HepG2 (cell line): ENCODE data around the gene KCNK15. TPM values are rescaled to one million over a fixed set of nuclear protein-coding genes. Genes with fewer than 3 reads are reported as not detected.

Experiments
- ATAC-seq: fragments of 200-7000 bp; cut with Tn5 transposase; 3 replicates; pipeline ENCODE4 v1.9.1; 2020; ENCODE audit warnings: mild to moderate bottlenecking, moderate library complexity
- BruUV-seq: library from RNA; stranded (reverse); fragments of 400-500 nt; replicated peaks from 2 replicates; lab custom pipeline; 2021; lab: Mats Ljungman, UMichigan
- CTCF ChIA-PET: fragments of 300-600 bp; formaldehyde crosslinking; extraction: SDS; loops from one replicate; lab custom pipeline; 2021; ENCODE audit warnings: low total read pairs, inconsistent platforms, low intra/inter-chr PET ratio; lab: Yijun Ruan, JAX
- POLR2A ChIA-PET: fragments of 350-600 bp; sonication (Branson Sonifier 250); formaldehyde crosslinking; loops from one replicate; lab custom pipeline; 2020; ENCODE audit warnings: antibody characterized with exemption, inconsistent platforms; lab: Yijun Ruan, JAX
- DNase-seq: peaks from one replicate; pipeline ENCODE4 v3.0.0-alpha.2; 2015; ENCODE audit warnings: low spot score
- FAIRE-seq: peaks from 3 replicates; lab custom pipeline; 2011; peaks lifted over from hg19 to GRCh38; lab: Jason Lieb, UNC
- H2AFZ ChIP-seq: one replicate; pipeline ENCODE4 v1.6.1; 2011; ENCODE audit warnings: low read length, inconsistent platforms
- H3K27ac ChIP-seq: fragments of 300-600 bp; 3 replicates; pipeline ENCODE4 v1.8.0; 2011; ENCODE audit warnings: mixed run types, mild to moderate bottlenecking, mixed read lengths, low read length, inconsistent platforms; ENCODE audit not compliant: insufficient read depth; ENCODE audit errors: extremely low read length
- H3K27me3 ChIP-seq, 2 experiments: fragments of 200-600 bp in 1 of 2; 2 replicates in 1 of 2; 3 replicates in 1 of 2; pipeline versions ENCODE4 v1.6.0 to v1.8.0; 2011; ENCODE audit warnings: low read length in 2 of 2, mild to moderate bottlenecking in 2 of 2, moderate library complexity in 2 of 2, inconsistent platforms in 1 of 2; ENCODE audit not compliant: insufficient read depth in 2 of 2, control insufficient read depth in 1 of 2
- H3K36me3 ChIP-seq, 2 experiments: fragments of 200-600 bp in 1 of 2; replicated peaks in 1 of 2; 2 replicates in 1 of 2; 3 replicates in 1 of 2; pipeline versions ENCODE4 v1.5.1 to v1.8.0; 2011; ENCODE audit warnings: low read length in 2 of 2, inconsistent platforms in 1 of 2; ENCODE audit not compliant: insufficient read depth in 2 of 2, control insufficient read depth in 1 of 2
- H3K4me1 ChIP-seq: 2 replicates; pipeline ENCODE4 v1.5.1; 2012; ENCODE audit warnings: low read length, inconsistent platforms; ENCODE audit not compliant: insufficient read depth
- H3K4me2 ChIP-seq: 2 replicates; pipeline ENCODE4 v1.6.0; 2011; ENCODE audit warnings: low read depth, low read length, inconsistent platforms
- H3K4me3 ChIP-seq, 3 experiments: fragments of 200-600 bp in 1 of 3; sonication (generic), shearing (Covaris generic) in 1 of 3; replicated peaks in 1 of 3; 2 replicates each; pipeline ENCODE4 v1.5.1; 2011 to 2016; ENCODE audit warnings: low read length in 3 of 3, inconsistent platforms in 2 of 3, low read depth in 2 of 3, mild to moderate bottlenecking in 2 of 3, control low read depth in 1 of 3, mixed read lengths in 1 of 3; ENCODE audit not compliant: insufficient read depth in 1 of 3
- H3K79me2 ChIP-seq: one replicate; pipeline ENCODE4 v1.6.1; 2011; ENCODE audit warnings: low read length, inconsistent platforms; ENCODE audit not compliant: insufficient read depth
- H3K9ac ChIP-seq: 2 replicates; pipeline ENCODE4 v1.6.0; 2011; ENCODE audit warnings: mild to moderate bottlenecking, low read depth, low read length, inconsistent platforms; ENCODE audit not compliant: insufficient read depth
- H3K9me3 ChIP-seq: 2 replicates; pipeline ENCODE4 v1.5.1; 2012; ENCODE audit warnings: mild to moderate bottlenecking, low read length
- H4K20me1 ChIP-seq: 2 replicates; pipeline ENCODE4 v1.6.0; 2011; ENCODE audit warnings: inconsistent platforms, mild to moderate bottlenecking, low read length, moderate library complexity; ENCODE audit not compliant: insufficient read depth
- ADNP ChIP-seq: sonication (generic); formaldehyde crosslinking; IDR thresholded peaks from 2 replicates; pipeline ENCODE4 v1.4.0; 2020; ENCODE audit warnings: missing genetic modification reagents
- MTA1 ChIP-seq: sonication (generic); formaldehyde crosslinking; IDR thresholded peaks from 2 replicates; pipeline ENCODE4 v1.4.0; 2020; ENCODE audit warnings: missing genetic modification reagents, mild to moderate bottlenecking, borderline replicate concordance
- PHF20 ChIP-seq: sonication (generic); formaldehyde crosslinking; IDR thresholded peaks from 2 replicates; pipeline ENCODE4 v1.5.0; 2020; ENCODE audit warnings: mild to moderate bottlenecking, missing genetic modification reagents
- REXO4 ChIP-seq: sonication (generic); formaldehyde crosslinking; IDR thresholded peaks from 2 replicates; pipeline ENCODE4 v1.8.0; 2022; ENCODE audit warnings: missing genetic modification reagents, mild to moderate bottlenecking, borderline replicate concordance
- SMC3 ChIP-seq: IDR thresholded peaks from 2 replicates; pipeline ENCODE4 v1.6.1; 2011; ENCODE audit warnings: low read length, improper control_type of control experiment
- TCF12 ChIP-seq, 2 experiments: fragments of 450-650 bp in 1 of 2; sonication (generic) in 1 of 2; formaldehyde crosslinking in 1 of 2; IDR thresholded peaks; 2 replicates each; pipeline versions ENCODE4 v1.6.1 to v1.8.0; 2017 to 2022; ENCODE audit warnings: antibody characterized with exemption in 1 of 2, mild to moderate bottlenecking in 1 of 2, missing genetic modification reagents in 1 of 2, moderate library complexity in 1 of 2
- TGIF2 ChIP-seq: IDR thresholded peaks from 2 replicates; pipeline ENCODE4 v1.6.1; 2016; ENCODE audit warnings: control low read depth, missing compliant biosample characterization
- THAP11 ChIP-seq: IDR thresholded peaks from 2 replicates; pipeline ENCODE4 v1.6.1; 2016; ENCODE audit warnings: missing biosample characterization, missing genetic modification reagents
- ZFP37 ChIP-seq: sonication (generic); formaldehyde crosslinking; IDR thresholded peaks from 2 replicates; pipeline ENCODE4 v1.4.0; 2020; ENCODE audit warnings: missing genetic modification reagents, borderline replicate concordance
- ZNF282 ChIP-seq: fragments of 450-650 bp; IDR thresholded peaks from 2 replicates; pipeline ENCODE4 v1.6.1; 2018; ENCODE audit not compliant: partially characterized antibody
- ZNF292 ChIP-seq: sonication (generic); formaldehyde crosslinking; IDR thresholded peaks from 2 replicates; pipeline ENCODE4 v1.8.1; 2022; ENCODE audit warnings: mild to moderate bottlenecking, low read depth, missing genetic modification reagents, borderline replicate concordance
- ZNF713 ChIP-seq: sonication (generic); formaldehyde crosslinking; IDR thresholded peaks from 2 replicates; pipeline ENCODE4 v1.4.0; 2020; ENCODE audit warnings: mild to moderate bottlenecking, missing genetic modification reagents
- WGBS: methylation state at CpG from one replicate; pipeline ENCODE4 v1.1.6; 2017; ENCODE audit warnings: low lambda C conversion rate; 5-methylcytosine and 5-hydroxymethylcytosine counted together
- in situ Hi-C: cut with HindIII; loops from 2 replicates; pipeline ENCODE4 v1.10.0; 2017; ENCODE audit warnings: low pct_unique_long_range_greater_than_20kb; ENCODE audit not compliant: extremely low pct_ligation_motif_present
- intact Hi-C: fragments of 100-400 bp; cut with micrococcal nuclease; formaldehyde crosslinking; loops from one replicate; pipeline ENCODE4 v1.10.0; 2022; ENCODE audit not compliant: unreplicated experiment
- polyA plus RNA-seq, 8 experiments: library from polyadenylated mRNA; depleted of rRNA in 3 of 8; stranded (reverse) in 7 of 8; unstranded in 1 of 8; fragments of >200 nt; fragmentation: Illumina TruSeq in 4 of 8; extraction: Trizol in 4 of 8; gene quantifications; 2 replicates each; pipeline versions ENCODE4 v1.2.1 to v1.2.3, GENCODE V29; 2011 to 2016; ENCODE audit warnings: low read depth in 4 of 8, missing spikeins in 1 of 8, mixed read lengths in 1 of 8; ENCODE audit not compliant: insufficient read depth in 1 of 8
- total RNA-seq, 5 experiments: library from RNA; depleted of rRNA; stranded (reverse); fragments of >200 nt; fragmentation: Illumina TruSeq; extraction: Trizol; gene quantifications; 2 replicates each; pipeline ENCODE4 v1.2.3, GENCODE V29; 2016; ENCODE audit warnings: low read depth in 1 of 5
- TF ChIP-seq, protein P1 (sequence below): sonication (generic); formaldehyde crosslinking; IDR thresholded peaks from 2 replicates; pipeline ENCODE4 v1.5.0; 2020; ENCODE audit warnings: mild to moderate bottlenecking, missing genetic modification reagents, borderline replicate concordance
- TF ChIP-seq, protein P2 (sequence below): sonication (generic); formaldehyde crosslinking; IDR thresholded peaks from 2 replicates; pipeline ENCODE4 v1.5.1; 2020; ENCODE audit warnings: mild to moderate bottlenecking, missing genetic modification reagents, moderate library complexity

KCNK15 gene
- total and polyA plus RNA-seq, 2 of the 13 experiments (the other 11 are each of a cell fraction or from before 2014, with no cell fraction given): 0.03 TPM; not detected in 1

GRCh38 chr20:44719841-44720240 is 25.8 kb upstream of the KCNK15 start:
- Histone ChIP-seq H3K36me3 (no peaks in the 10 kb centered on the region), H3K4me2 (no peak overlapping the region), H3K9me3 (no peaks in the 10 kb centered on the region), H3K4me3 (no peak overlapping the region), H4K20me1 (no peaks in the 10 kb centered on the region), H3K27me3 (peaks cover 2 to 24% of the 10 kb centered on the region in 2 experiments; a peak in 3 of 5 replicates), H2AFZ (no peak overlapping the region), H3K27ac (no peak overlapping the region), H3K79me2 (no peaks in the 10 kb centered on the region)
- WGBS: 31% methylated on average over 6 of the region's 19 CpGs
- POLR2A ChIA-PET: no interaction called here
- intact Hi-C loops (no loop called here), in situ Hi-C loops (no loop called here)
- FAIRE-seq (no peak), ATAC-seq (no peak), DNase-seq (no peak)
- no TSS peak for BruUV-seq
- TF ChIP-seq ZFP37 (CRISPR knock-in tag) (no peak), MTA1 (no peak; the same call in 1 of the 2 replicates), ADNP (CRISPR knock-in tag) (no peak), TCF12 (IDR thresholded peaks at IDR 0.05) (no peak), TCF12 (CRISPR knock-in tag; IDR thresholded peaks at IDR 0.05) (no peak), PHF20 (CRISPR knock-in tag) (no peak), REXO4 (no peak), TGIF2 (no peak), ZNF713 (no peak), SMC3 (no peak), ZNF292 (no peak), THAP11 (CRISPR knock-in tag) (no peak), ZNF282 (no peak)
- TF ChIP-seq, protein P1, sequence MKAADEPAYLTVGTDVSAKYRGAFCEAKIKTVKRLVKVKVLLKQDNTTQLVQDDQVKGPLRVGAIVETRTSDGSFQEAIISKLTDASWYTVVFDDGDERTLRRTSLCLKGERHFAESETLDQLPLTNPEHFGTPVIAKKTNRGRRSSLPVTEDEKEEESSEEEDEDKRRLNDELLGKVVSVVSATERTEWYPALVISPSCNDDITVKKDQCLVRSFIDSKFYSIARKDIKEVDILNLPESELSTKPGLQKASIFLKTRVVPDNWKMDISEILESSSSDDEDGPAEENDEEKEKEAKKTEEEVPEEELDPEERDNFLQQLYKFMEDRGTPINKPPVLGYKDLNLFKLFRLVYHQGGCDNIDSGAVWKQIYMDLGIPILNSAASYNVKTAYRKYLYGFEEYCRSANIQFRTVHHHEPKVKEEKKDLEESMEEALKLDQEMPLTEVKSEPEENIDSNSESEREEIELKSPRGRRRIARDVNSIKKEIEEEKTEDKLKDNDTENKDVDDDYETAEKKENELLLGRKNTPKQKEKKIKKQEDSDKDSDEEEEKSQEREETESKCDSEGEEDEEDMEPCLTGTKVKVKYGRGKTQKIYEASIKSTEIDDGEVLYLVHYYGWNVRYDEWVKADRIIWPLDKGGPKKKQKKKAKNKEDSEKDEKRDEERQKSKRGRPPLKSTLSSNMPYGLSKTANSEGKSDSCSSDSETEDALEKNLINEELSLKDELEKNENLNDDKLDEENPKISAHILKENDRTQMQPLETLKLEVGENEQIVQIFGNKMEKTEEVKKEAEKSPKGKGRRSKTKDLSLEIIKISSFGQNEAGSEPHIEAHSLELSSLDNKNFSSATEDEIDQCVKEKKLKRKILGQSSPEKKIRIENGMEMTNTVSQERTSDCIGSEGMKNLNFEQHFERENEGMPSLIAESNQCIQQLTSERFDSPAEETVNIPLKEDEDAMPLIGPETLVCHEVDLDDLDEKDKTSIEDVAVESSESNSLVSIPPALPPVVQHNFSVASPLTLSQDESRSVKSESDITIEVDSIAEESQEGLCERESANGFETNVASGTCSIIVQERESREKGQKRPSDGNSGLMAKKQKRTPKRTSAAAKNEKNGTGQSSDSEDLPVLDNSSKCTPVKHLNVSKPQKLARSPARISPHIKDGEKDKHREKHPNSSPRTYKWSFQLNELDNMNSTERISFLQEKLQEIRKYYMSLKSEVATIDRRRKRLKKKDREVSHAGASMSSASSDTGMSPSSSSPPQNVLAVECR (CRISPR knock-in tag): no peak
- TF ChIP-seq, protein P2, sequence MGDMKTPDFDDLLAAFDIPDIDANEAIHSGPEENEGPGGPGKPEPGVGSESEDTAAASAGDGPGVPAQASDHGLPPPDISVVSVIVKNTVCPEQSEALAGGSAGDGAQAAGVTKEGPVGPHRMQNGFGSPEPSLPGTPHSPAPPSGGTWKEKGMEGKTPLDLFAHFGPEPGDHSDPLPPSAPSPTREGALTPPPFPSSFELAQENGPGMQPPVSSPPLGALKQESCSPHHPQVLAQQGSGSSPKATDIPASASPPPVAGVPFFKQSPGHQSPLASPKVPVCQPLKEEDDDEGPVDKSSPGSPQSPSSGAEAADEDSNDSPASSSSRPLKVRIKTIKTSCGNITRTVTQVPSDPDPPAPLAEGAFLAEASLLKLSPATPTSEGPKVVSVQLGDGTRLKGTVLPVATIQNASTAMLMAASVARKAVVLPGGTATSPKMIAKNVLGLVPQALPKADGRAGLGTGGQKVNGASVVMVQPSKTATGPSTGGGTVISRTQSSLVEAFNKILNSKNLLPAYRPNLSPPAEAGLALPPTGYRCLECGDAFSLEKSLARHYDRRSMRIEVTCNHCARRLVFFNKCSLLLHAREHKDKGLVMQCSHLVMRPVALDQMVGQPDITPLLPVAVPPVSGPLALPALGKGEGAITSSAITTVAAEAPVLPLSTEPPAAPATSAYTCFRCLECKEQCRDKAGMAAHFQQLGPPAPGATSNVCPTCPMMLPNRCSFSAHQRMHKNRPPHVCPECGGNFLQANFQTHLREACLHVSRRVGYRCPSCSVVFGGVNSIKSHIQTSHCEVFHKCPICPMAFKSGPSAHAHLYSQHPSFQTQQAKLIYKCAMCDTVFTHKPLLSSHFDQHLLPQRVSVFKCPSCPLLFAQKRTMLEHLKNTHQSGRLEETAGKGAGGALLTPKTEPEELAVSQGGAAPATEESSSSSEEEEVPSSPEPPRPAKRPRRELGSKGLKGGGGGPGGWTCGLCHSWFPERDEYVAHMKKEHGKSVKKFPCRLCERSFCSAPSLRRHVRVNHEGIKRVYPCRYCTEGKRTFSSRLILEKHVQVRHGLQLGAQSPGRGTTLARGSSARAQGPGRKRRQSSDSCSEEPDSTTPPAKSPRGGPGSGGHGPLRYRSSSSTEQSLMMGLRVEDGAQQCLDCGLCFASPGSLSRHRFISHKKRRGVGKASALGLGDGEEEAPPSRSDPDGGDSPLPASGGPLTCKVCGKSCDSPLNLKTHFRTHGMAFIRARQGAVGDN: no peak; the same call in 1 of the 2 replicates
- TF ChIP-seq, all 625 proteins: peak for 0
- H3K4me1 ChIP-seq: peaks cover 11% of the 10 kb centered on the region
- H3K9ac ChIP-seq: no peak overlapping the region
- CTCF ChIA-PET: no interaction called here
